ENCODE results near the gene DRD5.
"Not testable (repeated sequence)": the region's sequence is repeated elsewhere in the genome, so short reads cannot be mapped to it uniquely, and the experiment has no call there.

The DRD5 gene

DNA sequence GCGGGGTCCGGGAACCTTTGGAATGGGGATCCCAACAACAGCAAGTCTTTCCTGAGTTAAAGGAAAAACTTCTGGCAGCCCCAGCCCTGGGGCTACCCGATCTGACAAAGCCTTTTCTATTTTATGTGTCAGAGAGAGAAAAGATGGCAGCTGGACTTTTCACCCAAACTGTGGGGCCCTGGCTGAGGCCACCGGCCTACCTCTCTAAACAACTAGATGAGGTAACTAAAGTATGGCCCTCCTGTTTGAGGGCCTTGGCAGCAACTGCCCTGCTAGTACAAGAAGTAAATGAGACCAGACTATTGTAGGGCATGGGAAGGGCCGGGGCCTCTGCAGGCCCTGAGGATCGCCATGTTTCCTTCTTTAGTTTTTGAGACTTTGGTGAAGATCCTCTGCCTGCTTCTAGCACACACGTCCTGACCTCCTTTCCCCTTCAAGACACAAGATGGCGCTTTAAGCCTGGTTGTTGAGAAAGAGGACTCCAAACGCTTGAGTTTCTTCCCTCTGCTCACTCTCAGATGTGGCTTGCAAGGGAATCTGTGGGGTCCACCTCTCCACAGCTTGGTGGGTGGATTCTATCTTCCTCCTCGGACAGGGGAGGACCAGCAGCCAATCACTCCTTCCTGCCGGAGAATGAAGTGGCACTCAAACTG lies 18.5 kb upstream of the DRD5 start:
- Histone ChIP-seq H3K36me3 (ENCODE audit: insufficient read depth, insufficient read length, low read length) (no peaks in the 10 kb centered on the region), H3K4me3 (ENCODE audit: insufficient read length, low read depth) (no peak overlapping the region), H3K9me3 (ENCODE audit: insufficient read depth, low read length) (no peaks in the 10 kb centered on the region), H3K27me3 (ENCODE audit: insufficient read depth, insufficient read length) (no peaks in the 10 kb centered on the region), H3K4me1 (ENCODE audit: insufficient read depth, insufficient read length) (peaks cover 1% of the 10 kb centered on the region), H3K9ac (ENCODE audit: insufficient read length, low read depth) (no peak overlapping the region)
- peak; percentile 73 for DNase-seq (ENCODE audit: low read depth, low spot score)
- TF ChIP-seq SUZ12 (IDR thresholded peaks at IDR 0.05; ENCODE audit: extremely low read depth, insufficient read depth, insufficient read length): no peak
- no peak for TF ChIP-seq YY1 (IDR thresholded peaks at IDR 0.05; ENCODE audit: insufficient read depth, insufficient read length)
- no peak for TF ChIP-seq ZNF274 (IDR thresholded peaks at IDR 0.05; ENCODE audit: low read depth, low read length)

DNA sequence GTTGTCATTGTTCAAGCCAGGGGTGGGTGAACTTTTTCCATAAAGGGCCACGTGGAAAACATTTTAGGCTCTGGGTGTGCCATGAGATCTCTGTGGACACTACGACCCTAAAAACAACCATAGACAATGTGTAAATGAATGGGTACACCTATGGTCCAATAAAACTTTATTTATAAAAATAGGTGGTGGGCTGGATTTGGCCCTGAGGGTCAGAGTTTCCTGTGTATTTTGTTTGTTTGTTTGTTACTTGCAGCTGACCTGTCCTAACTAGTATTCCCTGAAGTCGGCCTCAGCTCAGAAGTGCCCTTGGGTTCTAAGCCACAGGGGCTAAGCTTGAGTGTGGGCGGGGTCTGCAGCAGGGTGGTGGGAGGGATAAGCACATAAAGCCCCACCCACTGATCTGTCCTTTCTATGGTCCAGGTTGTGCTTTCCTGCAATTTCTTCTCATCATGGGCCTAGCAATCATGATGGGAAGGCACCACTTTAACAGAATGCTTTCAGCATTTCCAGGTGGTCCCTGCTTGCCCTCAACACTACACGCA lies 17.2 kb upstream of the DRD5 start:
- Histone ChIP-seq H3K27me3 (ENCODE audit: insufficient read depth, insufficient read length) (no peaks in the 10 kb centered on the region), H3K4me3 (ENCODE audit: insufficient read length, low read depth) (no peak overlapping the region), H3K4me1 (ENCODE audit: insufficient read depth, insufficient read length) (peaks cover 1% of the 10 kb centered on the region), H3K36me3 (ENCODE audit: insufficient read depth, insufficient read length, low read length) (no peaks in the 10 kb centered on the region), H3K9ac (ENCODE audit: insufficient read length, low read depth) (no peak overlapping the region), H3K9me3 (ENCODE audit: insufficient read depth, low read length) (no peaks in the 10 kb centered on the region)
- TF ChIP-seq SUZ12 (IDR thresholded peaks at IDR 0.05; ENCODE audit: extremely low read depth, insufficient read depth, insufficient read length) (no peak), YY1 (IDR thresholded peaks at IDR 0.05; ENCODE audit: insufficient read depth, insufficient read length) (no peak)
- no peak for DNase-seq (ENCODE audit: low read depth, low spot score)

DNA sequence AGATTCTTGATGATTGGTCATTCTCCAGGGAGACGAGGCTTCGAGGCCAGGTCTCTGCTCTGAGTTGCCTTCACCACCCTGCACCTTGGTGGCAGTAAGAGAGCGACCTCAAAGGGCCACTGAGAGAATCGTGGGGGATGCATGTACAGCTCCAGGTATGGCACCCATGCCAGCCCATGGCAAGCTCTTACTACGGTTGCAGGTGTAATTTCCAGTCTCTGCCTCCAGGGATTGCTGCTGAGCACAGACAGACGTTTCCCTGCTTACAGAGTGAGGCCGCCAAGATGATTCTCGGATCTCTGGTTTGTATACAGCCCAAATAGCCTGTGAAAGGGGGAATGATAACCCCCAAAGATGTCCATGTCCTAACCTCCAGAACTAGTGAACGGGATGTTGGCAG lies 16.3 kb upstream of the DRD5 start:
- TF ChIP-seq ZNF274 (IDR thresholded peaks at IDR 0.05; ENCODE audit: low read depth, low read length): no peak
- no peak for TF ChIP-seq YY1 (IDR thresholded peaks at IDR 0.05; ENCODE audit: insufficient read depth, insufficient read length)
- TF ChIP-seq SUZ12 (IDR thresholded peaks at IDR 0.05; ENCODE audit: extremely low read depth, insufficient read depth, insufficient read length): no peak
- no peaks in the 10 kb centered on the region for H3K27me3 ChIP-seq (ENCODE audit: insufficient read depth, insufficient read length)
- H3K4me1 ChIP-seq (ENCODE audit: insufficient read depth, insufficient read length): peaks cover 1% of the 10 kb centered on the region
- H3K4me3 ChIP-seq (ENCODE audit: insufficient read length, low read depth): no peak overlapping the region
- no peak for DNase-seq (ENCODE audit: low read depth, low spot score)
- H3K9ac ChIP-seq (ENCODE audit: insufficient read length, low read depth): no peak overlapping the region
- H3K9me3 ChIP-seq (ENCODE audit: insufficient read depth, low read length): no peaks in the 10 kb centered on the region
- H3K36me3 ChIP-seq (ENCODE audit: insufficient read depth, insufficient read length, low read length): no peaks in the 10 kb centered on the region

DNA sequence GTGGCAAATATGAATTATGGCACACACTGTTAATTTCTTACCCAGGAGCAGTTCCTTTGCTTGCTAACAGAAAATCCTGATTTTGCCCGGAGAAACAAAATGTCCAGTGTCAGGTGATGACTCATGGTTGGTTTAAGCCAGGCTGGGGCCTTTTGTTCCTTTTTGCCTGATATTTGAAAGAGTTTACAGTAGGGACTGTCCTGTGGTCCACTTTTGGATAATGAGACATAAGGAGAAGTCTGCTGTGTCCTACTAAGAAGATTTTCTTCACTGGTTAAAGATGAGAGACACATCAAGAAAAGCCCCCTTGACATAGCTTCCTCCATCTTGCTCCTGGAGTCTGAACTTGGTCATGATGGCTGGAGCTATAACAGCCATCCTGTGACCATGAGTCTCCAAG lies 12.1 kb upstream of the DRD5 start:
- DNase-seq (ENCODE audit: low read depth, low spot score): no peak
- H3K9ac ChIP-seq (ENCODE audit: insufficient read length, low read depth): no peak overlapping the region
- no peaks in the 10 kb centered on the region for H3K4me1 ChIP-seq (ENCODE audit: insufficient read depth, insufficient read length)
- no peaks in the 10 kb centered on the region for H3K27me3 ChIP-seq (ENCODE audit: insufficient read depth, insufficient read length)
- no peak for TF ChIP-seq SUZ12 (IDR thresholded peaks at IDR 0.05; ENCODE audit: extremely low read depth, insufficient read depth, insufficient read length)
- no peak for TF ChIP-seq ZNF274 (IDR thresholded peaks at IDR 0.05; ENCODE audit: low read depth, low read length)
- no peak for TF ChIP-seq YY1 (IDR thresholded peaks at IDR 0.05; ENCODE audit: insufficient read depth, insufficient read length)
- no peaks in the 10 kb centered on the region for H3K36me3 ChIP-seq (ENCODE audit: insufficient read depth, insufficient read length, low read length)
- no peak overlapping the region for H3K4me3 ChIP-seq (ENCODE audit: insufficient read length, low read depth)
- no peaks in the 10 kb centered on the region for H3K9me3 ChIP-seq (ENCODE audit: insufficient read depth, low read length)

DNA sequence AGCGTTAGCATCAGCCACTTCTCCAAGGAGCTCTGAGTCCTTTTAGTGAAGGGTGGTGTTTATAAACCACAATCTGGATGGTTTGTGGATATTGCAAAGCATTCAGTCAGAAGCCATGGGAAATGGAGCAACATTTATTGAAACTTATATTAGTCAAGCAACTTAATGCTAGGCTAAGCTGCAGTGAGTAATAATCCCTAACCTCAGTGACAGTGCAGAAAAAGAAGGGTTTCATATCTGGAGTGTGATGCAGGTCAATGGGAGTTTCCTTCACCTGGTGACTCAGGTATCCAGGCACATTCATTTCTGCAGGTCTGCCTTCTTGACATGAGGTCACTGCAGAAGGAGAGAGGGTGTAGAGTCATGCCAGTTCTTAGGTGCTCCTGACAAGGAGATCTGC lies 10.4 kb upstream of the DRD5 start:
- no peaks in the 10 kb centered on the region for H3K9me3 ChIP-seq (ENCODE audit: insufficient read depth, low read length)
- H3K27me3 ChIP-seq (ENCODE audit: insufficient read depth, insufficient read length): no peaks in the 10 kb centered on the region
- no peaks in the 10 kb centered on the region for H3K36me3 ChIP-seq (ENCODE audit: insufficient read depth, insufficient read length, low read length)
- TF ChIP-seq ZNF274 (IDR thresholded peaks at IDR 0.05; ENCODE audit: low read depth, low read length) (no peak), SUZ12 (IDR thresholded peaks at IDR 0.05; ENCODE audit: extremely low read depth, insufficient read depth, insufficient read length) (no peak), YY1 (IDR thresholded peaks at IDR 0.05; ENCODE audit: insufficient read depth, insufficient read length) (no peak)
- no peak for DNase-seq (ENCODE audit: low read depth, low spot score)
- no peak overlapping the region for H3K9ac ChIP-seq (ENCODE audit: insufficient read length, low read depth)
- H3K4me3 ChIP-seq (ENCODE audit: insufficient read length, low read depth): no peak overlapping the region
- no peaks in the 10 kb centered on the region for H3K4me1 ChIP-seq (ENCODE audit: insufficient read depth, insufficient read length)

DNA sequence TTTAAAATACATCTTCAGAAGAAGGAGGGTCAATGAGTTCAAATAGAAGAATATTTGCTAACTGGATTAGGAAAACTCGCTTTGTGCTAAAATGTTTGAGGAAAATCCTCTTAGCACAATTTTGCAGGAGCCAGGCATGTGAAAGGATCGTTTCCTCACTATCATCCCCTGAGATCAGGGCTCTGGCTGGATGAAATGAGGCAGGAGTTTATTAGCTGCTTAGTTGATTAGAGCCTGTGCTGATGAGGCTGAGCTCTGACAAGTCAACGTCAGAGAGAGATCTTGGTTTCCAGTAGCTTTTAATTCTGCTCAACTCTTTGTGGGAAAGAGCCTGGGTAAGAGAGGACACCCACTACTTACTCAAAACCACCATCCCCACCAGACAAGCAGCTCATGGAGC lies 8.0 kb upstream of the DRD5 start:
- no peak for DNase-seq (ENCODE audit: low read depth, low spot score)
- H3K36me3 ChIP-seq (ENCODE audit: insufficient read depth, insufficient read length, low read length): no peaks in the 10 kb centered on the region
- no peak overlapping the region for H3K9ac ChIP-seq (ENCODE audit: insufficient read length, low read depth)
- no peaks in the 10 kb centered on the region for H3K4me1 ChIP-seq (ENCODE audit: insufficient read depth, insufficient read length)
- TF ChIP-seq ZNF274 (IDR thresholded peaks at IDR 0.05; ENCODE audit: low read depth, low read length): no peak
- TF ChIP-seq YY1 (IDR thresholded peaks at IDR 0.05; ENCODE audit: insufficient read depth, insufficient read length): no peak
- no peak for TF ChIP-seq SUZ12 (IDR thresholded peaks at IDR 0.05; ENCODE audit: extremely low read depth, insufficient read depth, insufficient read length)
- no peaks in the 10 kb centered on the region for H3K27me3 ChIP-seq (ENCODE audit: insufficient read depth, insufficient read length)
- H3K9me3 ChIP-seq (ENCODE audit: insufficient read depth, low read length): no peaks in the 10 kb centered on the region
- H3K4me3 ChIP-seq (ENCODE audit: insufficient read length, low read depth): no peak overlapping the region

DNA sequence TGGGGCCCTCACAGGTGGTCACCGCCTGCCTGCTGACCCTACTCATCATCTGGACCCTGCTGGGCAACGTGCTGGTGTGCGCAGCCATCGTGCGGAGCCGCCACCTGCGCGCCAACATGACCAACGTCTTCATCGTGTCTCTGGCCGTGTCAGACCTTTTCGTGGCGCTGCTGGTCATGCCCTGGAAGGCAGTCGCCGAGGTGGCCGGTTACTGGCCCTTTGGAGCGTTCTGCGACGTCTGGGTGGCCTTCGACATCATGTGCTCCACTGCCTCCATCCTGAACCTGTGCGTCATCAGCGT lies 652 bp downstream of the DRD5 start:
- peak overlapping the region; percentile 40 for H3K4me3 ChIP-seq (ENCODE audit: insufficient read length, low read depth)
- H3K4me1 ChIP-seq (ENCODE audit: insufficient read depth, insufficient read length): peaks cover 4% of the 10 kb centered on the region
- DNase-seq (ENCODE audit: low read depth, low spot score): no peak
- no peaks in the 10 kb centered on the region for H3K36me3 ChIP-seq (ENCODE audit: insufficient read depth, insufficient read length, low read length)
- peaks cover 45% of the 10 kb centered on the region for H3K27me3 ChIP-seq (ENCODE audit: insufficient read depth, insufficient read length)
- TF ChIP-seq YY1 (IDR thresholded peaks at IDR 0.05; ENCODE audit: insufficient read depth, insufficient read length) (no peak), ZNF274 (IDR thresholded peaks at IDR 0.05; ENCODE audit: low read depth, low read length) (no peak), SUZ12 (IDR thresholded peaks at IDR 0.05; ENCODE audit: extremely low read depth, insufficient read depth, insufficient read length) (no peak)
- H3K9ac ChIP-seq (ENCODE audit: insufficient read length, low read depth): peak overlapping the region; percentile 42
- H3K9me3 ChIP-seq (ENCODE audit: insufficient read depth, low read length): no peaks in the 10 kb centered on the region

DNA sequence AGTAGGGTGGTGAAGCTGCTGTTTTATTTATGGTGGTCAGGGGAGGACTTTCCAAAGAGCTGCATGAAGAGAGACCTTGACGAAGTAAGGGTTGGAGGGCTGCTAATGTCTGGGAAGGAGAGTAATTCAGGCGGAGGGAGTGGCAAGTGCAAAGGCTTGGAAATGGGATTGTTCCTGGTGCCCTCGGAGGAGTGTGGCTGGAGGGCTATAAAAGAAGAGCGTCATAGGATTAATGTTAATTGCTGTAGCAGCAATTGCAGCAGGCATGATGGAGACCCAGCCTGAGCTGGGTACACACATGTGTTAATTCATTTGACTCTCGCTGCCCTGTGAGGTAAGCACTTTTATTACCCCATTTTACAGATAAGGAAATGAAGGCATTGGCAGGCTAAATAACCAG lies 4.5 kb downstream of the DRD5 start:
- not testable (repeated sequence) for H3K4me1 ChIP-seq (ENCODE audit: insufficient read depth, insufficient read length); H3K4me3 ChIP-seq (ENCODE audit: insufficient read length, low read depth); H3K9me3 ChIP-seq (ENCODE audit: insufficient read depth, low read length); DNase-seq (ENCODE audit: low read depth, low spot score); H3K9ac ChIP-seq (ENCODE audit: insufficient read length, low read depth); H3K36me3 ChIP-seq (ENCODE audit: insufficient read depth, insufficient read length, low read length)
- peaks cover 31% of the 10 kb centered on the region for H3K27me3 ChIP-seq (ENCODE audit: insufficient read depth, insufficient read length)

Measured in NT2/D1 (cell line).